ENCODE results near the gene CBX6. TPM values are rescaled to one million over a fixed set of nuclear protein-coding genes. Genes with fewer than 3 reads are reported as not detected.
A peak's percentile ranks its signal among the peaks of the same experiment; 100 is the strongest.

Gene CBX6
- total RNA-seq (10 to 100 TPM; 35.8 to 72.2 (median 49.2) TPM), polyA plus RNA-seq (10 to 100 TPM; 10.2 to 26.3 (median 11.3) TPM)
- long read RNA-seq, donor 1, full-length matches to known transcripts, result 7 of 7 reads
- long read RNA-seq, donor 1, partial matches to known transcripts, result 0 of 7 reads
- long read RNA-seq, donor 1, other reads (novel, unspliced or antisense), result 0 of 7 reads
- long read RNA-seq, donor 2, full-length matches to known transcripts, result 12 of 12 reads
- long read RNA-seq, donor 2, partial matches to known transcripts, result 0 of 12 reads
- long read RNA-seq, donor 2, other reads (novel, unspliced or antisense), result 0 of 12 reads

- Histone ChIP-seq H3K36me3 (peaks cover 0 to 26% (median 2%) of the 10 kb centered on the region in 6 donors), H3K27me3 (replicated peaks in 1 of 7) (peaks cover 0 to 5% (median 0%) of the 10 kb centered on the region in 7 donors), H3K27ac (peak within 1 kb of the TSS; percentile 81 to 94 (median 90)), H3K9me3 (no peaks in the 10 kb centered on the region), H3K4me1 (peaks cover 34 to 63% (median 47%) of the 10 kb centered on the region in 6 donors), H3K4me3 (peak within 1 kb of the TSS; percentile 59 to 91 (median 76))
- peak; percentile 98 for DNase-seq
- WGBS, 5 donors, result 0 to 1% (median 0%) methylated on average over 18 to 73 of the region's 73 CpGs
- intact Hi-C loops (cut with DNase I; ENCODE audit: low total_unique reads), result loop anchor here (5.0 kb wide), 3 partner anchors 130 to 445 kb away; partner anchors contain the start of gene RPL3
- TF ChIP-seq POLR2AphosphoS5 (IDR thresholded peaks at IDR 0.05), result peak; percentile 65 to 83 (median 82)
- no peak for TF ChIP-seq CTCF (IDR thresholded peaks at IDR 0.05 in 8 of 11, conservative IDR thresholded peaks at IDR 0.05 in 3 of 11)
- TF ChIP-seq POLR2A (IDR thresholded peaks at IDR 0.05), result peak in 1 of 3 donors; percentile 77
Measured at GRCh38 chr22:38872172-38872830, at the start of gene CBX6. CBX6 (minus strand) TSS chr22:38872216; CDS start chr22:38872190, 26 bp downstream.

- intact Hi-C loops (cut with DNase I; ENCODE audit: low total_unique reads), result no loop called here
- WGBS, 5 donors, result 56 to 87% (median 78%) methylated on average over 4 of the region's 4 CpGs
- H3K4me1 ChIP-seq, result peaks cover 0 to 22% (median 7%) of the 10 kb centered on the region in 6 donors
Measured at GRCh38 chr22:38921806-38922205, 49.8 kb upstream of the CBX6 start.

GRCh38 chr22:38921120-38921519, 49.1 kb upstream of the CBX6 start:
- Histone ChIP-seq H3K27me3 (replicated peaks in 1 of 7) (peaks cover 0 to 65% (median 4%) of the 10 kb centered on the region in 7 donors), H3K36me3 (no peaks in the 10 kb centered on the region), H3K9me3 (no peaks in the 10 kb centered on the region), H3K4me3 (no peak overlapping the region), H3K27ac (no peak overlapping the region), H3K4me1 (peaks cover 0 to 19% (median 6%) of the 10 kb centered on the region in 6 donors)
- intact Hi-C loops (cut with DNase I; ENCODE audit: low total_unique reads), result no loop called here
- no peak for DNase-seq
- 70 to 81% (median 75%) methylated on average over 6 of the region's 6 CpGs for WGBS, 5 donors
- TF ChIP-seq POLR2AphosphoS5 (IDR thresholded peaks at IDR 0.05), result no peak
- no peak for TF ChIP-seq POLR2A (IDR thresholded peaks at IDR 0.05)
- no peak for TF ChIP-seq CTCF (IDR thresholded peaks at IDR 0.05 in 8 of 11, conservative IDR thresholded peaks at IDR 0.05 in 3 of 11)

More at GRCh38 chr22:38921806-38922205, 49.8 kb upstream of the CBX6 start:
- H3K27ac ChIP-seq, result no peak overlapping the region
- no peak for DNase-seq
- no peaks in the 10 kb centered on the region for H3K36me3 ChIP-seq
- H3K4me3 ChIP-seq, result no peak overlapping the region
- H3K27me3 ChIP-seq (replicated peaks in 1 of 7), result peaks cover 0 to 65% (median 4%) of the 10 kb centered on the region in 7 donors
- H3K9me3 ChIP-seq, result no peaks in the 10 kb centered on the region
- TF ChIP-seq POLR2AphosphoS5 (IDR thresholded peaks at IDR 0.05) (no peak), CTCF (IDR thresholded peaks at IDR 0.05 in 8 of 11, conservative IDR thresholded peaks at IDR 0.05 in 3 of 11) (no peak), POLR2A (IDR thresholded peaks at IDR 0.05) (no peak)

Measured in spleen (tissue), 13 donors.